ENCODE data around the gene CCZ1B.
"Not testable (repeated sequence)": the region's sequence is repeated elsewhere in the genome, so short reads cannot be mapped to it uniquely, and the experiment has no call there.

CCZ1B gene

DNA sequence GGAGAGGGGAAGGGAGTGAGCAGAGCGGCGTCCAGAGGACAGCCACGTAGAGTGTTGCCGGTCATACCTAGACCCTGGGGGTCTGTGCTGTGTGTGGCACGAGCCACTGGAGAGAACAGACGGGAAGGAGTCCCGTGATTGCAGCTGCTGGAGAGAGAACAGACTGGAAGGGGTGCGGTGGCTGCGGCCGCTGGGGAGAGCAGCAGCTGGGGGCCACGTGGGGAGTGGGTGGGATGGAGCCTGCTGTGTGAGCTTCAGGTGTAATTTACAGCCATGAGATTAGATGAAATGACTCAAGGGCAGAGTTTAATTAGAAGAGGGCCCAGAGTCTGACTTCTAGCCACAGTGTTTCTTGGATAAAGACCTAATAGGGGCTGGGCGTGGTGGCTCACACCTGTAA, 76.7 kb downstream of the CCZ1B start:
- not testable (repeated sequence) for DNase-seq
